HepG2 (cell line): ENCODE measurements around the gene GFPT1. TPM values are rescaled to one million over a fixed set of nuclear protein-coding genes. Genes with fewer than 3 reads are reported as not detected.

Experiments
- ATAC-seq: fragments of 200-7000 bp; cut with Tn5 transposase; 3 replicates; pipeline ENCODE4 v1.9.1; 2020; ENCODE audit warnings: mild to moderate bottlenecking, moderate library complexity
- BruUV-seq: library from RNA; stranded (reverse); fragments of 400-500 nt; replicated peaks from 2 replicates; lab custom pipeline; 2021; lab: Mats Ljungman, UMichigan
- CTCF ChIA-PET: fragments of 300-600 bp; formaldehyde crosslinking; extraction: SDS; loops from one replicate; lab custom pipeline; 2021; ENCODE audit warnings: low total read pairs, inconsistent platforms, low intra/inter-chr PET ratio; lab: Yijun Ruan, JAX
- POLR2A ChIA-PET: fragments of 350-600 bp; sonication (Branson Sonifier 250); formaldehyde crosslinking; loops from one replicate; lab custom pipeline; 2020; ENCODE audit warnings: antibody characterized with exemption, inconsistent platforms; lab: Yijun Ruan, JAX
- DNase-seq: peaks from one replicate; pipeline ENCODE4 v3.0.0-alpha.2; 2015; ENCODE audit warnings: low spot score
- FAIRE-seq: peaks from 3 replicates; lab custom pipeline; 2011; peaks lifted over from hg19 to GRCh38; lab: Jason Lieb, UNC
- H2AFZ ChIP-seq: one replicate; pipeline ENCODE4 v1.6.1; 2011; ENCODE audit warnings: low read length, inconsistent platforms
- H3K27ac ChIP-seq: fragments of 300-600 bp; 3 replicates; pipeline ENCODE4 v1.8.0; 2011; ENCODE audit warnings: mixed run types, mild to moderate bottlenecking, mixed read lengths, low read length, inconsistent platforms; ENCODE audit not compliant: insufficient read depth; ENCODE audit errors: extremely low read length
- H3K27me3 ChIP-seq, 2 experiments: fragments of 200-600 bp in 1 of 2; 2 replicates in 1 of 2; 3 replicates in 1 of 2; pipeline versions ENCODE4 v1.6.0 to v1.8.0; 2011; ENCODE audit warnings: low read length in 2 of 2, mild to moderate bottlenecking in 2 of 2, moderate library complexity in 2 of 2, inconsistent platforms in 1 of 2; ENCODE audit not compliant: insufficient read depth in 2 of 2, control insufficient read depth in 1 of 2
- H3K36me3 ChIP-seq, 2 experiments: fragments of 200-600 bp in 1 of 2; replicated peaks in 1 of 2; 2 replicates in 1 of 2; 3 replicates in 1 of 2; pipeline versions ENCODE4 v1.5.1 to v1.8.0; 2011; ENCODE audit warnings: low read length in 2 of 2, inconsistent platforms in 1 of 2; ENCODE audit not compliant: insufficient read depth in 2 of 2, control insufficient read depth in 1 of 2
- H3K4me1 ChIP-seq: 2 replicates; pipeline ENCODE4 v1.5.1; 2012; ENCODE audit warnings: low read length, inconsistent platforms; ENCODE audit not compliant: insufficient read depth
- H3K4me2 ChIP-seq: 2 replicates; pipeline ENCODE4 v1.6.0; 2011; ENCODE audit warnings: low read depth, low read length, inconsistent platforms
- H3K4me3 ChIP-seq, 3 experiments: fragments of 200-600 bp in 1 of 3; sonication (generic), shearing (Covaris generic) in 1 of 3; replicated peaks in 1 of 3; 2 replicates each; pipeline ENCODE4 v1.5.1; 2011 to 2016; ENCODE audit warnings: low read length in 3 of 3, inconsistent platforms in 2 of 3, low read depth in 2 of 3, mild to moderate bottlenecking in 2 of 3, control low read depth in 1 of 3, mixed read lengths in 1 of 3; ENCODE audit not compliant: insufficient read depth in 1 of 3
- H3K79me2 ChIP-seq: one replicate; pipeline ENCODE4 v1.6.1; 2011; ENCODE audit warnings: low read length, inconsistent platforms; ENCODE audit not compliant: insufficient read depth
- H3K9ac ChIP-seq: 2 replicates; pipeline ENCODE4 v1.6.0; 2011; ENCODE audit warnings: mild to moderate bottlenecking, low read depth, low read length, inconsistent platforms; ENCODE audit not compliant: insufficient read depth
- H3K9me3 ChIP-seq: 2 replicates; pipeline ENCODE4 v1.5.1; 2012; ENCODE audit warnings: mild to moderate bottlenecking, low read length
- H4K20me1 ChIP-seq: 2 replicates; pipeline ENCODE4 v1.6.0; 2011; ENCODE audit warnings: inconsistent platforms, mild to moderate bottlenecking, low read length, moderate library complexity; ENCODE audit not compliant: insufficient read depth
- ATF7-NPFF ChIP-seq: sonication (generic); formaldehyde crosslinking; IDR thresholded peaks from 2 replicates; pipeline ENCODE4 v1.8.1; 2023; ENCODE audit warnings: mild to moderate bottlenecking, low read depth, missing genetic modification reagents, moderate library complexity
- CEBPB ChIP-seq: IDR thresholded peaks from 2 replicates; pipeline ENCODE4 v1.6.1; 2011; ENCODE audit warnings: low read depth, low read length, improper control_type of control experiment, borderline replicate concordance
- ELF4 ChIP-seq: sonication (generic); formaldehyde crosslinking; IDR thresholded peaks from 2 replicates; pipeline ENCODE4 v1.5.0; 2020; ENCODE audit warnings: missing genetic modification reagents, mild to moderate bottlenecking, moderate library complexity, borderline replicate concordance
- NRL ChIP-seq: sonication (generic); formaldehyde crosslinking; IDR thresholded peaks from 2 replicates; pipeline ENCODE4 v1.5.0; 2020; ENCODE audit warnings: missing genetic modification reagents, mild to moderate bottlenecking, moderate library complexity, borderline replicate concordance
- RBM22 ChIP-seq: fragments of 200-400 bp; formaldehyde crosslinking; optimal IDR thresholded peaks from 2 replicates; pipeline ENCODE3; 2017; ENCODE audit warnings: mild to moderate bottlenecking, low read length, moderate library complexity
- ZFP36L1 ChIP-seq: sonication (generic); formaldehyde crosslinking; IDR thresholded peaks from 2 replicates; pipeline ENCODE4 v1.8.0; 2022; ENCODE audit warnings: mild to moderate bottlenecking, missing genetic modification reagents, moderate library complexity
- ZNF776 ChIP-seq: sonication (generic); formaldehyde crosslinking; IDR thresholded peaks from 2 replicates; pipeline ENCODE4 v1.4.0; 2020; ENCODE audit warnings: mild to moderate bottlenecking, missing genetic modification reagents
- WGBS: methylation state at CpG from one replicate; pipeline ENCODE4 v1.1.6; 2017; ENCODE audit warnings: low lambda C conversion rate; 5-methylcytosine and 5-hydroxymethylcytosine counted together
- in situ Hi-C: cut with HindIII; loops from 2 replicates; pipeline ENCODE4 v1.10.0; 2017; ENCODE audit warnings: low pct_unique_long_range_greater_than_20kb; ENCODE audit not compliant: extremely low pct_ligation_motif_present
- intact Hi-C: fragments of 100-400 bp; cut with micrococcal nuclease; formaldehyde crosslinking; loops from one replicate; pipeline ENCODE4 v1.10.0; 2022; ENCODE audit not compliant: unreplicated experiment
- polyA plus RNA-seq, 8 experiments: library from polyadenylated mRNA; depleted of rRNA in 3 of 8; stranded (reverse) in 7 of 8; unstranded in 1 of 8; fragments of >200 nt; fragmentation: Illumina TruSeq in 4 of 8; extraction: Trizol in 4 of 8; gene quantifications; 2 replicates each; pipeline versions ENCODE4 v1.2.1 to v1.2.3, GENCODE V29; 2011 to 2016; ENCODE audit warnings: low read depth in 4 of 8, missing spikeins in 1 of 8, mixed read lengths in 1 of 8; ENCODE audit not compliant: insufficient read depth in 1 of 8
- total RNA-seq, 5 experiments: library from RNA; depleted of rRNA; stranded (reverse); fragments of >200 nt; fragmentation: Illumina TruSeq; extraction: Trizol; gene quantifications; 2 replicates each; pipeline ENCODE4 v1.2.3, GENCODE V29; 2016; ENCODE audit warnings: low read depth in 1 of 5
- TF ChIP-seq, protein P1 (sequence below): sonication (generic); formaldehyde crosslinking; IDR thresholded peaks from 2 replicates; pipeline ENCODE4 v1.9.0; 2022; ENCODE audit warnings: missing genetic modification reagents, mild to moderate bottlenecking, borderline replicate concordance
- TF ChIP-seq, protein P2 (sequence below): sonication (generic); formaldehyde crosslinking; IDR thresholded peaks from 2 replicates; pipeline ENCODE4 v1.5.1; 2020; ENCODE audit warnings: mild to moderate bottlenecking, missing genetic modification reagents, moderate library complexity
- TF ChIP-seq, protein P3 (sequence below): sonication (generic); formaldehyde crosslinking; IDR thresholded peaks from 2 replicates; pipeline ENCODE4 v1.4.0; 2020; ENCODE audit warnings: mild to moderate bottlenecking, missing genetic modification reagents

Gene GFPT1
- total and polyA plus RNA-seq, 2 of the 13 experiments (the other 11 are each of a cell fraction or from before 2014, with no cell fraction given), result 24.0 to 84.9 TPM

DNA sequence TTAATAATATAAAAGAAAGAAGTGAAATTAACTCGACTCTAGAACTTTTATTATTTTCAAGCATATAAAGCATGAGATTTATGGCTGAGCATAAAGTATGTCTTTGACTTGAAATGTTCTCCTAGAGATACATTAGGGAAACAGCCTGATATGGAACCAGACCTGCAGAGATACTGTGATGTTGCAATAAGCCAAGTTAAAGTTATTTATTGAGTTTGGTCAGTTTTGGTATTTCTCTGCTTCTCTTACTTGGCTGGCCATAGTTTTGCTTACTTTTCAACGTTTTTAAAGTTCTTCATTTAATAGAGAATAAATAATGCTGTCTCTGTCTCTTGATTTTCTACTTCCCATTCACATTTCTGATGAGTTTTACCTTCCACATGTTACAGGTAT lies 76.0 kb downstream of the GFPT1 start:
- WGBS, result 50% methylated on average over 2 of the region's 2 CpGs

DNA sequence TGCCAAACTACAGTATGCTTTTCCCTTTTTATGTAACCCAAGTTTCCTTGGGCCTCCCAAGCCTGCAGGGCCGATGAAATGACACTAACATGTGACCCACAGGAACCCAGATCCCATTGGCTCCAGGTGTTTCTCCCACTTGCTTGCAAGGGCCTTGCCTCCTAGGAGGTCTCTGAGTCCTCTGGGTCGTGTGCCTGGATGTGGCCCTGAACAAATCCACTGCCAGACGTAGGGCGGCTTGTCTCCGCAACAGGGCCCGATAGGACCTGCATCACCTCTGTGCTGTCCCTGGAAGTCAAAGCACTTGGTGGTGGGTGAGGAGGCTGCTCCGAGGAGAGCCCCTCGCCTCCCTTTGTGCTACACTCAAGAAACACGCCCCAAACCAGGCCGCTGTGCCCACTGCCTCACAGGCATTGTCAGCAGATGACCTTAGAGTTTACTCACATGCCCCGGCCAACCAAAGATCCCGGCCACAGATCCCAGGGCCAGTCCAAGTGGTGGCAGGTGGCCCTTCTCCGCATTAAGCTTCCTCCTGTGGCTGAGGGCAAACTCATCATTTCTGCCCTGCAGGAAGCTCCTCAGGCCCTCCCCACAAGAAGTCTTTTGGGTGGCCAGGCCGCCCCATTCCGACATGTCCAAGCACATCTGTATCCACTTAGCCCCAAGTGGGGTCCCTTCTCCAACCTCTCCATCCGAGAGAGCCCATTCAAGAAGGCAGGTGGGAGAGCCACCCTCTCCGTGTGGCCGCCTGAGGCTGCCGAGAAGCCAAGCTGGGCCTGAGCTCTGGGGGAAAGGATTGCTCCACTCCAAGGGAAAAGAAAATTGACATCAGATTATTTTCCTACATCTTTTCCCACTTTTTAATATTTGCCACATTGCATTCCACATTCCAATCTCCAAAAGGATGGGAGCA lies 76.7 kb downstream of the GFPT1 start:
- Histone ChIP-seq H3K9me3 (peaks cover 9% of the 10 kb centered on the region; the same call in 1 of the 2 replicates), H3K27me3 (no peaks in the 10 kb centered on the region), H3K79me2 (no peaks in the 10 kb centered on the region), H4K20me1 (no peaks in the 10 kb centered on the region), H3K36me3 (no peaks in the 10 kb centered on the region), H3K27ac (peak overlapping the region; percentile 37), H3K4me3 (no peak overlapping the region), H3K4me2 (no peak overlapping the region), H3K4me1 (peaks cover 16% of the 10 kb centered on the region), H3K9ac (peak overlapping the region; percentile 9; the same call in 1 of the 2 replicates), H2AFZ (no peak overlapping the region)
- in situ Hi-C loops (no loop called here), intact Hi-C loops (no loop called here)
- ATAC-seq (no peak), FAIRE-seq (no peak), DNase-seq (no peak)
- 95% methylated on average over 19 of the region's 19 CpGs for WGBS
- ChIA-PET CTCF (no interaction called here), POLR2A (no interaction called here)
- BruUV-seq, result no TSS peak
- no peak for TF ChIP-seq ZFP36L1 (CRISPR knock-in tag)
- TF ChIP-seq, protein P1, sequence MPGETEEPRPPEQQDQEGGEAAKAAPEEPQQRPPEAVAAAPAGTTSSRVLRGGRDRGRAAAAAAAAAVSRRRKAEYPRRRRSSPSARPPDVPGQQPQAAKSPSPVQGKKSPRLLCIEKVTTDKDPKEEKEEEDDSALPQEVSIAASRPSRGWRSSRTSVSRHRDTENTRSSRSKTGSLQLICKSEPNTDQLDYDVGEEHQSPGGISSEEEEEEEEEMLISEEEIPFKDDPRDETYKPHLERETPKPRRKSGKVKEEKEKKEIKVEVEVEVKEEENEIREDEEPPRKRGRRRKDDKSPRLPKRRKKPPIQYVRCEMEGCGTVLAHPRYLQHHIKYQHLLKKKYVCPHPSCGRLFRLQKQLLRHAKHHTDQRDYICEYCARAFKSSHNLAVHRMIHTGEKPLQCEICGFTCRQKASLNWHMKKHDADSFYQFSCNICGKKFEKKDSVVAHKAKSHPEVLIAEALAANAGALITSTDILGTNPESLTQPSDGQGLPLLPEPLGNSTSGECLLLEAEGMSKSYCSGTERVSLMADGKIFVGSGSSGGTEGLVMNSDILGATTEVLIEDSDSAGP (CRISPR knock-in tag), result peak; percentile 21; the same call in 1 of the 2 replicates
- TF ChIP-seq, protein P2, sequence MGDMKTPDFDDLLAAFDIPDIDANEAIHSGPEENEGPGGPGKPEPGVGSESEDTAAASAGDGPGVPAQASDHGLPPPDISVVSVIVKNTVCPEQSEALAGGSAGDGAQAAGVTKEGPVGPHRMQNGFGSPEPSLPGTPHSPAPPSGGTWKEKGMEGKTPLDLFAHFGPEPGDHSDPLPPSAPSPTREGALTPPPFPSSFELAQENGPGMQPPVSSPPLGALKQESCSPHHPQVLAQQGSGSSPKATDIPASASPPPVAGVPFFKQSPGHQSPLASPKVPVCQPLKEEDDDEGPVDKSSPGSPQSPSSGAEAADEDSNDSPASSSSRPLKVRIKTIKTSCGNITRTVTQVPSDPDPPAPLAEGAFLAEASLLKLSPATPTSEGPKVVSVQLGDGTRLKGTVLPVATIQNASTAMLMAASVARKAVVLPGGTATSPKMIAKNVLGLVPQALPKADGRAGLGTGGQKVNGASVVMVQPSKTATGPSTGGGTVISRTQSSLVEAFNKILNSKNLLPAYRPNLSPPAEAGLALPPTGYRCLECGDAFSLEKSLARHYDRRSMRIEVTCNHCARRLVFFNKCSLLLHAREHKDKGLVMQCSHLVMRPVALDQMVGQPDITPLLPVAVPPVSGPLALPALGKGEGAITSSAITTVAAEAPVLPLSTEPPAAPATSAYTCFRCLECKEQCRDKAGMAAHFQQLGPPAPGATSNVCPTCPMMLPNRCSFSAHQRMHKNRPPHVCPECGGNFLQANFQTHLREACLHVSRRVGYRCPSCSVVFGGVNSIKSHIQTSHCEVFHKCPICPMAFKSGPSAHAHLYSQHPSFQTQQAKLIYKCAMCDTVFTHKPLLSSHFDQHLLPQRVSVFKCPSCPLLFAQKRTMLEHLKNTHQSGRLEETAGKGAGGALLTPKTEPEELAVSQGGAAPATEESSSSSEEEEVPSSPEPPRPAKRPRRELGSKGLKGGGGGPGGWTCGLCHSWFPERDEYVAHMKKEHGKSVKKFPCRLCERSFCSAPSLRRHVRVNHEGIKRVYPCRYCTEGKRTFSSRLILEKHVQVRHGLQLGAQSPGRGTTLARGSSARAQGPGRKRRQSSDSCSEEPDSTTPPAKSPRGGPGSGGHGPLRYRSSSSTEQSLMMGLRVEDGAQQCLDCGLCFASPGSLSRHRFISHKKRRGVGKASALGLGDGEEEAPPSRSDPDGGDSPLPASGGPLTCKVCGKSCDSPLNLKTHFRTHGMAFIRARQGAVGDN (CRISPR knock-in tag), result peak; percentile 43
- TF ChIP-seq ATF7-NPFF (CRISPR knock-in tag), result 0 out of 2 replicates have a peak, but pooled peaks have one; percentile 28
- TF ChIP-seq, protein P3, sequence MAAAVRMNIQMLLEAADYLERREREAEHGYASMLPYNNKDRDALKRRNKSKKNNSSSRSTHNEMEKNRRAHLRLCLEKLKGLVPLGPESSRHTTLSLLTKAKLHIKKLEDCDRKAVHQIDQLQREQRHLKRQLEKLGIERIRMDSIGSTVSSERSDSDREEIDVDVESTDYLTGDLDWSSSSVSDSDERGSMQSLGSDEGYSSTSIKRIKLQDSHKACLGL (CRISPR knock-in tag), result no peak
- no peak for TF ChIP-seq ELF4 (CRISPR knock-in tag)
- TF ChIP-seq NRL (CRISPR knock-in tag), result 0 out of 2 replicates have a peak, but pooled peaks have one; percentile 49
- peak; percentile 38 for TF ChIP-seq RBM22

More for the DNA sequence above, 76.0 kb downstream of the GFPT1 start:
- no peak overlapping the region for H3K4me3 ChIP-seq
- CTCF ChIA-PET, result no interaction called here
- H3K27ac ChIP-seq, result no peak overlapping the region
- no peak overlapping the region for H3K4me2 ChIP-seq
- POLR2A ChIA-PET, result no interaction called here
- no peaks in the 10 kb centered on the region for H3K27me3 ChIP-seq
- intact Hi-C loops, result no loop called here
- H3K4me1 ChIP-seq, result peaks cover 16% of the 10 kb centered on the region
- TF ChIP-seq ZNF776 (CRISPR knock-in tag), result no peak
- peak; percentile 71; the same call in 1 of the 2 replicates for TF ChIP-seq CEBPB
- BruUV-seq, result no TSS peak
- no peak overlapping the region for H2AFZ ChIP-seq
- FAIRE-seq (no peak), ATAC-seq (no peak), DNase-seq (no peak)
- H3K9me3 ChIP-seq, result peaks cover 9% of the 10 kb centered on the region; the same call in 1 of the 2 replicates
- in situ Hi-C loops, result no loop called here
- H3K9ac ChIP-seq, result no peak overlapping the region
- no peaks in the 10 kb centered on the region for H4K20me1 ChIP-seq
- H3K36me3 ChIP-seq, result no peaks in the 10 kb centered on the region
- no peaks in the 10 kb centered on the region for H3K79me2 ChIP-seq
